GM10847 (cell line): ENCODE results near the gene OR4D10.

ENCODE experiments used
- POLR2A ChIP-seq: IDR thresholded peaks from 2 replicates; pipeline ENCODE4 v1.6.1; 2011; ENCODE audit not compliant: insufficient read length; ENCODE audit errors: extremely low read depth

OR4D10 gene

GRCh38 chr11:59503276-59503675 is 30.2 kb downstream of the OR4D10 start, which contains the start of gene OR4D11:
TSS of gene OR4D11 (plus strand) at chr11:59503576. CDS start at chr11:59503576, 0 bp downstream.
- TF ChIP-seq POLR2A: no peak

GRCh38 chr11:59510941-59511589 is 38.0 kb downstream of the OR4D10 start, which contains the start of gene OR4D9:
TSS of gene OR4D9 (plus strand) at chr11:59511539. CDS start at chr11:59514913, 3,374 bp downstream.
- TF ChIP-seq POLR2A: no peak

DNA sequence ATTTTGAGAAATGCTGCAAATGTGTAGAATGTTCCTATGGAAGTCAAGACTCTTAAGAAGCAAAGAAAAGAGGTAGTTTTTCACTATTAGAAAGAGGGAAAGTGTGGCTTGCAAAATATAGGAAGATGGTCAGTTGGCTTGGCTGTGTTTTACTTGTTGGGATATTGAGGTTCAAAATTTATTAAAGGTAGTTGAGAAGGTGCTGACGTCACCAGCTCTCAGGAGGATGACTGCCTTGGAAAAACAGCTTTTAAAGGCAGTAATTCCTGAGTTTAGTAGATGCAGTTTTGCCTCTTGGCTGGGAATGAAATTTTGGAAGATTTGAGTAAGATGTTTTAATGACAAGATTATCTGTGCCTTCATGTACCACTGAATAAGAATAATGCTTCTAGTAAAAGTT is 38.6 kb downstream of the OR4D10 start:
- no peak for TF ChIP-seq POLR2A

- TF ChIP-seq POLR2A: no peak
These were observed 47.6 kb downstream of the OR4D10 start for GRCh38 chr11:59520741-59521140.

GRCh38 chr11:59523541-59523940 is 50.4 kb downstream of the OR4D10 start:
- TF ChIP-seq POLR2A: no peak

GRCh38 chr11:59528711-59529110 is 55.6 kb downstream of the OR4D10 start:
- TF ChIP-seq POLR2A: no peak
